ENCODE results near the gene PIEZO1.
"Not testable (repeated sequence)": the region's sequence is repeated elsewhere in the genome, so short reads cannot be mapped to it uniquely, and the experiment has no call there.

The PIEZO1 gene

DNA sequence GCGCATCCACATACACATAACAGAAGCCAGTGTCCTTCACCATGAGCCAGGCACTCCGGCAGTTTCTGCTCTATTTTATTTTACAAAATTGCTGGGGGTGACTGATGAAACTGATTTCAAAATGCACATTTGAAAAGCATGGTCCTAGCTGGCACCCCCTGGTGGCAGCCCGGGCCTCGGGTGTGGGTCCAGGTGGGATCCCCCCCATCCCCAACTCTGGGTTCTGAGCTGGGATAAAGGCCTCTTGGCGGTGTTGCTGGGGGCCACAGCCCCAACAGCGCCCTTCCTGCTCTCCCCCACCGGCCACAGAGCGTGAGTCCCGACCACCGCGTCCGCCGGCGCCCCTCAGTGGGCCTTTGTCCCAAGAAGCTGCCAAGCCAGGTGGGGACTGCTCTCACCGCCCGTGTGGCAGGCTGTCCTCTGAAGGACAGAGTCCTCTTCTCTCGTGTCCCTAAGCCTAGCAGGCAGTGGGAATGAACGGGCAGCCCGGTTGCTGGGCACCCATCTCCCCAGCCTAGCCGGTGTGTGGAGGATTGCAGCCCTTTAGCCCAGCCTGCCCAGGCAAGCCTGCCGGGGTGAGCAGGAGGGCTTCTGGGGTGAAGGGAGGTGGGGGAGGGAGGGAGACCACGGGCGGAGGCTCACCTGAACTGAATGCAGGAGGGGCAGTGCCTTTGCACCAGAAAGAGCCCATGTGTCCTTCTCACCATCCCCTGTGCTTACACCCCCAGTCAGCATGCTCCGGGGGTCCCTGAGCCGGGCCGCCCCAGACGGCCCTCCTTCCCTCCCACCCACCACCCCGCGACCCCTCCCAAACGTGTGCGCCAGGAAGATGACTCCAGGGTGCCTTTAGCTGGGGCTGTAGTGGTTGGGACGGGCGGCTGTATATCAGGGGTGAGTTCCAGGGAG, 99.6 kb downstream of the PIEZO1 start:
- peak; percentile 85 for DNase-seq

DNA sequence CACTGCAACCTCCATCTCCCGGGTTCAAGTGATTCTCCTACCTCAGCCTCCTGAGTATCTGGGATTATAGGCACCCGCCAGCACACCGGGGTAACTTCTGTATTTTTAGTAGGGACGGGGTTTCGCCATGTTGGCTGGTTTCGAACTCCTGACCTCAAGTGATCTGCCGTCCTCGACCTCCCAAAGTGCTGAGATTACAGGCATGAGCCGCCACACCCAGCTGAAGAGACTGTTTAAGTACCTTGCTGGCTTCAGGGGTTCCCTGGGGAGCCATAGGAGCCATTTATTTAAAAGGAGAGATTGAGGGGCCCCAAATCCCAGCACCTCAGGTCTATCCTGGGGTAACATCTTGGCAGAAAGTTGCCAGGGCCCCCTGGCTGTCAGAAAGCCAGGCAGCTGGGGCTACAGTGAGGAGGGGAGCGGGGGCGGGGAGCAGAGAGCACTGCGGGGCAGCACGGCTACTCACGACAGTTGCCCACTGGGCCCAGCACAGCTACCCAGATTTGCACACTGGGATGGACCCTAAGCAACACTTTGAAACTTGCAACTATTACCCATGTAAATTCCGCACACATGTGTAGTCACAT, 100.4 kb downstream of the PIEZO1 start:
- no peak for DNase-seq

DNA sequence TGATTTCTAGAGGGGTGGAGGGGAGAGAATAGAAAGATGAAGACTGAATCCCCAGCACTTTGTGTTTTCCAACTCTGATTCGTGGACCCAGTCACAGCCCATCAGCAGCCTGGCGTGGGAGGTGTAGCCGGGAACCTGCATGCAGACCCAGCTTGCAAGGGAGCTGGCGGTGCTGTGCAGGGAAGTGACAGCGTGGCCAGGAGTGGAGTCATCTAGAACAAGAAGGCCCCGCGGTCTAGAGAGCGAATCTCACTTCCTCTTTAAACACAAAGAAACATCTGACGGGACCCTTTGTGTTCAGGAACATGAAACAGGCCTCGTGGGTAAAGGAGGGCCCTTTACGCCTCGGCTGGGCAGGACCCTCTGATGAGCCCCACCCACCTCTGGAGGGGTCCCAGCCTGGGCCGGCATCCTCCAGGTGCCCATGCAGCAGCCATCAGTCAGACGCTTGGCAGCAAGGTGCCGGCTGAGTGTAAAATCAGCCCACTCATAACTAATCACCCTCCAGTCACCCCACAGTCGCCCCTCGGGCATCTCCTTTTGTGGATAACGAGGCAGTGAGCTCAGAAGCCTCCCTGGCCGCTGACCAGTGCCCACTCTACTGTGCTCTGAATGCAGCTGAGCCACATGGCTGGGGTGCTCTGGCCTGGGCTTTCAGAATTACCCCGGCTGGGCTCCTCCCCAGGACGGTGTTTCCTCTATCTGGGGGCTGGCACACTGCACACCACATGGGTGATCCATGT, 103.1 kb downstream of the PIEZO1 start:
- DNase-seq = peak; percentile 85

DNA sequence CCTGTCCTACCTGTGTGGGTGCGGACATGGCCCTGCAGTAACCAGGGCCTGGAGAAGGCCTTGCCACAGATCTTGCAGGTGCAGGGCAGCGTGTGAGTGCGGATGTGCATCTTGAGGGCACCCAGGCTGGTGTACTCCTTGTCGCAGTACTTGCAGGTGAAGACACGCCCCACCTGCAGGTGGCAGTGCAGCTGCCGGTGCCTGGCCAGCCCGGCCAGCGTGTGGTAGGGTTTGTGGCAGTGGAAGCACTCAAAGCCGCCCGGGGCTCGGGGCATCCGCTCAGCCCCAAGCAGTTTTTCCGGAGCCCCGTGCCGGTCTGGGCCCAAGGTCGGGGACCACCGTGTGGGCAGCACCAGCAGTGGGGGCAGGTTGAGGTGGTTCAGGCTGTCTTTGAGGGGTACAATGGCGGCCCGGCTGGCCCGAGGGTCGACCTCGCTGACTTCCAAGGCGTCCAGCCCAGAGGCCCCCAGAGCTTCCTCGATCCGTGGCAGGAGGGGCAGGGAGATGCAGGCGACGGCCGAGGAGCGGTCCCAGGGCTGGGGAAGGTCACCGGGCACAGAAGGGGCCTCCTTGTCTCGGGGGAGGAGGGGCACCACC, 103.8 kb downstream of the PIEZO1 start:
- DNase-seq = peak; percentile 66

DNA sequence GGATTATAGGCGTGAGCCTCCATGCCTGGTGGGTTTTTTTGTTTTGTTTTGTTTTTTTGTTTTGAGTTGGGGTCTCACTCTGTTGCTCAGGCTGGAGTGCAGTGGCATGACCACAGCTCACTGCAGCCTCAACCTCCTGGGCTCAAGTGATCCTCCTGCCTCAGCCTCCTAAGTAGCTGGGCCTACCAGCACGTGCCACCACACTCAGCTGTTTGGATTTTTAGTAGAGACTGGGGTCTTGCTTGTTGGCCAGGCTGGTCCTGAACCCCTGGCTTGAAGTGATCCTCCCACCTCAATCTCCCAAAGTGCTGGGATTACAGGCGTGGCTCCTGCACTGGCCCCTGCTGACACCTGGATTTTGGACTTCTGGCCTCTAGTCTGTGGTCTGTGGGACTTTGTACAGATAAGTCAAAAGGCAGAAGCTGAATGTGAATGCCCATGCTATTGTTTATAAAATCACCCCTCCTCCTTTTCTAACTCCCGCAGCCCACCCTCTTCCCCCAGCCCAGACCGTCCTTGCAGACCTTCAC, 104.4 kb downstream of the PIEZO1 start:
- DNase-seq = no peak

DNA sequence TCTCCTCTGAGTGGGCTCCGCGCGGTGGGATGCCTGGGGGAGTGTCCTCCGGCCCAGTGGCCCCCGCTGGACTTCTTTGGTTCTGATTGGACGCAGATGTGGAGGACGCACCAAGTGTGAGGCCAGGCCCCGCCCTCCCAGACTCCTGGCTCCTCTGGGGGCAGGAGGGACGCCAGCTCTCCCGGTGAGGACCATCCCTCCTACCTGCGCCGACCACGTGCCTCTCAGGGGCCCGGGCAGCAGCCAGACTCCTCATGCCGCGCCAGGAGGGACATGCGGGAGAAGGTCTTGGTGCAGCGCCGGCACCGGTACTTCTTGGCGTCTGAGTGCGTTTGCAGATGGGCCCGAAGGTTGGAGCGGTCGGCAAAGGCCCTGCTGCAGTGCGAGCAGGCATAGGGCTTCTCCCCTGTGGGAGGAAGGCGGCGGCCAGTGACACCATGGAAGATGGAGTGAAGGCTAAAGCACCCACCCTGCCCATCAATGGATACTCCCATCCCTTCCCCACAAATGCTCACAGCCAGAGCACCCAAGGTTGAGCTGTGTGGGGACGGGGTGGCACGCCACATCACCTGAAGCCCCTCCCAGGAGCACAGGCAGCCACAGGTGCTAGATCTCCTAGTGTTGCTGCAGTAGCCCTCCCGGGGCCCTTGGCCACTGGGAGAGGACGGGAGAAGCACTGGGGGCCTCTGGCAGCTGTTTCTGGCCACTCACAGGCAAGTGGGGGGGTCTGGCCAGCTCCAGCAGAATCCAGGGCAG, 106.6 kb downstream of the PIEZO1 start:
- DNase-seq = no peak

DNA sequence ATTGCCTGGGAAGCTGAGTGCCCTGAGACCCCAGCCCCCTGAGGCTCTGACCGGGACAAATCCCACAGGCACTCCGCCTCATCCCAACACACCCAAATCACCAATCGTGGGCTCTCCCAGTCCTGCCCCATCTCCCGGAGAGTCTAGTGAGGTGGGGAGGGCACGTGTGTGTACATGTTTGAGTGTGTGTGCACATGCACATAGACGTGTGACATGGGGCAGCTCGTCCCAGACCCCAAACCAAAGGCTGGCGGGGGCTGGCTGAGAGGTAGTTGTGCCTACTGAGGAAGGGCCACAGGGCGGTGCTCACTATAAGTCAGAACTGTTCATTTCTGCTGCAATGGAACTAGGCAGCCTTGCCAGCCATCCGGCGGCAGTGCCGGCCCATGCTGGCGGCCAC, 107.3 kb downstream of the PIEZO1 start:
- no peak for DNase-seq

DNA sequence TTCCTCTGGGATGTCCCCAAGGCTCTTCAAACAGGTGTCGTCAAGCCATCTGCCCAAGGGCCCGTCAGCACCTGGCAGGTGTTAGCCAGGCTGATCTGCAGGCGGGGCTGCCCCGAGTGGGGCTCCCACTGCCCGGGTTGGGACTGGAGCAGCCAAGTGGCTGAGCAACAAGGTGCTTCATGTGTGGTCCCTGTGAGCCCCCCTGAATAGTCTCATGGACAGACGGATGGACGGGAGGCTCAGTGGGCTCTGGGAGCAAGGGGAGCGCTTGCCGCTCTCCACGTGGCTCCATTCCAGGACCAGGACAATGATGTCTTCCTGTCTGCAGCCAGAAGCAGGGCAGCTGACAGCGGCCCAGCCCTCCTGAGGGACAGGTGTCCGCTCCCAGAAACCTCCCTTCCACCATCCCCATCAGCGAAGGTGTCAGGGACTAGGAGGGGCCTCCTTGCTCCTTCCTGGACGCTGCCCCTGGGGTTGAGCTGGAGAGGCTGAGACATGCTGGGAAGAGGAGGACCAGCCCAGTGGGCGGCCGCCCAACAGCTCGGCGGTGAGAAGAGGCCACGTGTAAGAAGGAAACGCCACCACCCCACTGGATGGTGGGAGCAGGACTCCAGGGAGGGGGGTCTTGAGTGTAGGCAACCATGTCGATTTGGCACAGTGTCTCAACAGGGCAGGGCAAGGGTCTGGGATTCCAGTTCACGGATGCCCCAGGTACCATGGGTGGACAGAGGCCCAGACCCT, 108.3 kb downstream of the PIEZO1 start:
- DNase-seq = no peak

DNA sequence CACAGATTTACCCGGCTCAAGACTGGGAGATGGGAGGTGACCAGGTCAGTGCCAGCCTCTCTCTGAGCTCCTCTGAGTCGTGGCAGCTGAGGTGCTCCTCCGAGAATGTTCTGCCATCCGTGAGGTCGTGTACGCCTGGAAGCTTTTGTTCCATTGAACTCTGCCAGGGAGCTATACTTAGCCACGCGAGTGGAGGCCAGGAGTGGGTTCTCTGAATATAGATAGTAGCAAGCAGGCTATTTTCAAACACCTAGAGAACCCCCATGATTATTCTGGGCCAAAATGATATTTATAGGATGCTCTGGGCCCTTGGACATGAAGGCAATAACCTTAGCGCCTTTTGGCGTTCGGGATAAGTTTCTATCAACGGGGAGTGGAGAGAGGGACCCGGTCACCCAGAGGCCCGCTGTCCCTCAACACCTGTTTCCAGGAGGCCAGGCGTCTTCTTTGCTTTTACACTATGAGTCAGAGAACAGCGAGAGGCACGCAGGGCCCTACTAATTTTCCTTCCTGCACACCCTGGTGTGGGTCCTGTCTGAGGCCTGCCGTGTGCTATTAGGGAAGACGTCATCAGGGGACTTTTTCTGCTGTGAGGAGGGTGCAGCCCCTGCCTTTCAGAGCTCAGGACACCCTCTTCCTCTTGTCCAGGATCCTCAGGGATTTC, 111.2 kb downstream of the PIEZO1 start:
- DNase-seq = no peak

DNA sequence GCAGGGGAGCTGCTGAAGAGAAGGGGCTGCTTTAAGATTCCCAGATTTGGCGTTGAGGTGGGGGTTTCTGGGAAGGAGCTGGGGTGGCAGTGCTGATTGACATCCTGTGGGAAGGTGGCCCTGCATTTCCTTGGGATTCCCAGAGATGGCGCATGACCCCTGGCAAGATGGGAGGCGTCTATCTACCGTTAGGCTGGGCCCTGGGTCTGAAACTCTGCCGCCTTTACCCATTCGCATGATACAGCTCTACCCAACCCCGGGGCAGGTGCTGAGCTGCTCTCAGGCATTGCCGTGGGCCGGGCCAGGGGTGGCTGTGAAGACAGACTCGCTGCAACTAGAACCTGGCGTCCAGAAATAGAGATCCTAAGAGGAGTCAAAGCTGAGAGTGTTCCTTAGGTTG, 112.2 kb downstream of the PIEZO1 start:
- no peak for DNase-seq

DNA sequence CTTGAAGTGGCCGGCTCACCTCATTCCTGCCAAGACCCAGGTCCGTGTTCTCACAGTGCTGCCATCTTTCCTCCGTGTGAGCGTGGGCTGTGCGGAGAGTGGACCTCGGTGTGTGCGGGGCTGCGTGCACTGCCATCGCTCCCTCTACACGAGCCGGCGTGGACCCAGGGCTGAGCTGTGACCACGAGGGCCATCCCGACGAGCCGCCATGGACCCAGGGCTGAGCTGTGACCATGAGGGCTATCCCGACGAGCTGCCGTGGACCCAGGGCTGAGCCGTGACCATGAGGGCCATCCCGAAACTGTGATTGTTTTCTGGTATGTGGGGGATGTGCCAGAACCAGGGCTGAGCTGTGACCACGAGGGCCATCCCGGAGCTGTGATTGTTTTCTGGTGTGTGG, 113.2 kb downstream of the PIEZO1 start:
- DNase-seq = no peak

DNA sequence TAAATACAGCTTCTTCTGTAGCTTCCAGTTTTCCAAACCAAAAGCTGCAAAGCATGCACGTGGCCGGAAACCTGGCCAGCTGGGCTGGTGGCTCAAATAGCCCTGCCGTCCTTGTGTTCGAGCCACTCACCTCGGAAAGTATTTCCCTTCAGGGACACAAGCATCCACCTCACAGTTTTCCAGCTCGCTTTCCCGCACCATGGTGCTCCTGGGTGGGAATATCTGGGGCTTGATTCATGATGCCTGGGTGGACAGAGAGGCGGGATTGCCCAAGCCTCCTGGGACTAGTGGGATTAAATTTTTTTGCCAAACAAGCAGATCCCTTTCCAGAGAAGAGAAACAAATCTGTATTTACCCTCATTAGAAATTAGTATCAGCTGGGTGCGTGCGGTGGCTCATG, 115.0 kb downstream of the PIEZO1 start:
- DNase-seq = no peak

DNA sequence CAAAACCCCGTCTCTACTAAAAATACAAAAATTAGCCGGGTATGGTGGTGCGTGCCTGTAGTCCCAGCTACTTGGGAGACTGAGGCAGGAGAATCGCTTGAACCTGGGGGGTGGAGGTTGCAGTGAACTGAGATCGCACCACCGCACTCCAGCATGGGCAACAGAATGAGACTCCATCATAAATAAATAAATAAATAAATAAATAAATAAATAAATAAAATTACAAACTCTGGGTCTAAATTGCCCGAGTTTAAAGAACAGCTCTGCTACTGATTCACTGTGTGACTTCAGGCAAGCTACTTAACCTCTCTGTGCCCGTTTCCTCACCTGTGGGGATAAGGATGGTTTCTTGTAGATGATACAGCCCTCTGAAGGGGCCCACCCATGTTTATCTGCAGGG, 115.5 kb downstream of the PIEZO1 start:
- not testable (repeated sequence) for DNase-seq

DNA sequence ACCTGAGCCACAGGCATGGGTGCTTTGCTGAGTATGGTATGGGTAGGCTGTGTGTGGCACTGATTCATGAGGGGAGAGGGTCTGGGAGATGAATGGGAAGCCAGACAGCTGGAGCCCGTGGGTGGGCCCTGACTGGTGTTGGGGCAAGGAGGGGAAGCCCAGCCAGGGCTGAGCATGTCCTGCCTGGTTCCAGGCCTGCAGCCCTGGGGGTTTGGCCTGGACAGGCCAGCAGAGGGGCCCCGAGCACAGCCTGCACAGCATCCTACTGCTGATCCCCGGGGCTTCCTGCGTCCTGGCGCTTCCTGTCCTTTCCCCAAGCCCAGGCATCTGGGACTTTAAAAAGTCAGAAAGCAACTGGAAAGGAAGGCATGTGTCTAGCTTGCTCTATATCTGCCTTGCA, 117.6 kb downstream of the PIEZO1 start:
- DNase-seq = no peak

DNA sequence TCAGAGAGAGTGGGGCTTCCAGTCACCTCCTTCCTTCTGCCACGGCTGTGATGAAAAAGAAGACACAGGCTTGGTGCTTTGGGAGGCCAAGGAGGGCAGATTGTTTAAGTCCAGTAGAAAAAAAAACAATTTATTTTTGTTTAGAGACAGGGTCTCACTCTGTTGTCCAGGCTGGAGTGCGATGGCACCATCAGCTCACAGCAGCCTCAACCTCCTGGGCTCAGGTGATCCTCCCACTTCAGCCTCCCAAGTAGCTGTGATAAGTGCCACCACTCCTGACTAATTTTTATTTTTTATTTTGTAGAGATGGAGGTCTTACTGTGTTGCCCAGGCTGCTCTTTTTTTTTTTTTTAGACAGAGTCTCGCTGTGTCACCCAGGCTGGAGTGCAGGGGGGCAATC, 119.5 kb downstream of the PIEZO1 start:
- DNase-seq = no peak
